Chondrocyte (in vitro differentiated cells): ENCODE data around the gene SIGLEC7. TPM values are rescaled to one million over a fixed set of nuclear protein-coding genes. Genes with fewer than 3 reads are reported as not detected.

Experiments used
- DNase-seq: peaks from one replicate; pipeline ENCODE4 v3.0.0; 2021; ENCODE audit warnings: mixed read lengths, low spot score
- H3K27ac Mint-ChIP-seq: one replicate; pipeline ENCODE4 v1.8.0; 2021; ENCODE audit warnings: mild to moderate bottlenecking, moderate library complexity, mixed read lengths; ENCODE audit not compliant: unreplicated experiment
- H3K27me3 Mint-ChIP-seq: 2 replicates; pipeline ENCODE4 v1.8.0; 2021; ENCODE audit warnings: low read depth, mixed read lengths
- H3K36me3 Mint-ChIP-seq: 2 replicates; pipeline ENCODE4 v1.8.0; 2021; ENCODE audit warnings: low read depth, mixed read lengths
- H3K4me1 Mint-ChIP-seq: 2 replicates; pipeline ENCODE4 v1.8.0; 2021; ENCODE audit warnings: low read depth, mild to moderate bottlenecking, mixed read lengths
- H3K4me3 Mint-ChIP-seq: one replicate; pipeline ENCODE4 v1.8.0; 2021; ENCODE audit warnings: mild to moderate bottlenecking, moderate library complexity, mixed read lengths; ENCODE audit not compliant: unreplicated experiment
- H3K9me3 Mint-ChIP-seq: 2 replicates; pipeline ENCODE4 v1.8.0; 2021; ENCODE audit warnings: low read depth, mixed read lengths
- total RNA-seq: library from RNA; stranded (reverse); gene quantifications from 3 replicates; pipeline ENCODE4 v1.2.1, GENCODE V29; 2021
- TF ChIP-seq, protein P1 (sequence below): fragments of 200-600 bp; sonication (generic); IDR thresholded peaks from 2 replicates; pipeline ENCODE4 v1.5.0; 2021; ENCODE audit warnings: antibody characterized with exemption, mild to moderate bottlenecking, moderate library complexity

Gene SIGLEC7
- total RNA-seq, 1 donor from 2014 or later: not detected

DNA sequence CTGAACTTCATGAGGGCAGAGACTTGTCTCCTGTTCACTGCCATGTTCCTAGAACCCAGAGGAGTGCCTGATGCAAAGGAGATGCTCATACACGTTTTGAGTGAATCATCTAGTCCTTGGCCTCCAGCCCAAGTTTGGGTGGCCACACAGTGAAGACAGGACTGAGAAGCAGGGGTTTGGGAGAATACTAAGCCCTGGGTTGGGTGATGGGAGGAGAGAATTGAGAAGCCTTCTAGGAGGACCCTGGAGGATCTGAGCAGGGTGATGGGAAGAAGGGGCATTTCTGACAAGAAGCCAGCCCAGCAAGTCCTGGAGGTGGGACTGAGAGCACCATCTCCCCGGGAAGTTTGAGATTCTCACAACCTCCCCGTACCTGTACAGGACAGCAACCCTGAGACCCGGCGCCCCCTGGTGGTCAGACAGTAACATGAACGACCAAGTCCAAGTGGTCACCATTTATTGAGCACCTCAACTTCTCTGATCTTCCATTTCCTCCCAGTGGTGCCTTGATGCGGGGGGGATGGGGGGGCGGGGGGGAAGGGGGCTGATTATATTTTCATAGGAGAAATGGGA lies 44.8 kb upstream of the SIGLEC7 start:
- H3K27ac Mint-ChIP-seq: no peak overlapping the region
- peaks cover 2% of the 10 kb centered on the region for H3K4me1 Mint-ChIP-seq
- no peaks in the 10 kb centered on the region for H3K27me3 Mint-ChIP-seq
- TF ChIP-seq, protein P1, sequence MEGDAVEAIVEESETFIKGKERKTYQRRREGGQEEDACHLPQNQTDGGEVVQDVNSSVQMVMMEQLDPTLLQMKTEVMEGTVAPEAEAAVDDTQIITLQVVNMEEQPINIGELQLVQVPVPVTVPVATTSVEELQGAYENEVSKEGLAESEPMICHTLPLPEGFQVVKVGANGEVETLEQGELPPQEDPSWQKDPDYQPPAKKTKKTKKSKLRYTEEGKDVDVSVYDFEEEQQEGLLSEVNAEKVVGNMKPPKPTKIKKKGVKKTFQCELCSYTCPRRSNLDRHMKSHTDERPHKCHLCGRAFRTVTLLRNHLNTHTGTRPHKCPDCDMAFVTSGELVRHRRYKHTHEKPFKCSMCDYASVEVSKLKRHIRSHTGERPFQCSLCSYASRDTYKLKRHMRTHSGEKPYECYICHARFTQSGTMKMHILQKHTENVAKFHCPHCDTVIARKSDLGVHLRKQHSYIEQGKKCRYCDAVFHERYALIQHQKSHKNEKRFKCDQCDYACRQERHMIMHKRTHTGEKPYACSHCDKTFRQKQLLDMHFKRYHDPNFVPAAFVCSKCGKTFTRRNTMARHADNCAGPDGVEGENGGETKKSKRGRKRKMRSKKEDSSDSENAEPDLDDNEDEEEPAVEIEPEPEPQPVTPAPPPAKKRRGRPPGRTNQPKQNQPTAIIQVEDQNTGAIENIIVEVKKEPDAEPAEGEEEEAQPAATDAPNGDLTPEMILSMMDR: peak; percentile 72
- H3K9me3 Mint-ChIP-seq: no peaks in the 10 kb centered on the region
- DNase-seq: peak; percentile 49
- no peak overlapping the region for H3K4me3 Mint-ChIP-seq
- H3K36me3 Mint-ChIP-seq: peaks cover 9% of the 10 kb centered on the region

GRCh38 chr19:51097796-51098195 lies 44.3 kb upstream of the SIGLEC7 start:
- peaks cover 2% of the 10 kb centered on the region for H3K4me1 Mint-ChIP-seq
- H3K9me3 Mint-ChIP-seq: no peaks in the 10 kb centered on the region
- TF ChIP-seq, protein P1: no peak
- no peaks in the 10 kb centered on the region for H3K27me3 Mint-ChIP-seq
- H3K36me3 Mint-ChIP-seq: peaks cover 13% of the 10 kb centered on the region
- no peak overlapping the region for H3K4me3 Mint-ChIP-seq
- DNase-seq: peak; percentile 84
- H3K27ac Mint-ChIP-seq: no peak overlapping the region

DNA sequence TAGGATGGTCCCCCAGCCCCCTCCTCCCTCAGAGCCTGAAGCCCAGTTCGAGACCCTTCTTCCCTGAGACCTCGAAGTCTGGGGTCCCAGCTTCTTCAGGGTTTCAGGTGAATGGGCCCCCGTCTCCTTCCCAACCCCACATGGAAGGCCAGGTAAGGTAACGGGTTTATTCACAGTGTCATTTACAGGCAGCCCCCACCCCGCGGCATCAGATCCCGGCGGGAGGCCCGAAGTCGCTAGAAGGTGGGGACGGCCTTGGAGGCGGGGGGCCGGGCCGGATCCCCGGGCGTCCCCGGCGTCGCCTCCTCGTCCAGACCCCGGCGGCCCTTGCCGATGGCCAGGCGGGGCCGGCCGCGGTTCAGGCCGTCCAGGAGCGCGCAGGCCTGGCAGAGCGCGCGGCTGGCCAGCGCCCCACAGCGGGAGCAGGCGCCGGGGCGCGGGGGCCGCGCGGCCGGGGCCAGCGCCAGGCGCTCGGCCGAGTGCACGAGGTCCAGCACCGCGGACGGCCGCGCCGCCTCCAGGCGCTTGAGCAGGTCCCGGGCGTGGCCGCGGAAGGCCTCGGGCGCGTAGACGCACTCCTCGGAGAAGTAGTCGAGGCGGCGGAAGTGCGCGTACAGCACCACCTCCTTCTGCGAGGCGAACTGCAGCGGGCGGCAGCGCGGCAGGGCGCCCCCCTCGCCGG lies 43.6 kb upstream of the SIGLEC7 start:
- H3K4me1 Mint-ChIP-seq: peaks cover 2% of the 10 kb centered on the region
- H3K9me3 Mint-ChIP-seq: no peaks in the 10 kb centered on the region
- H3K36me3 Mint-ChIP-seq: peaks cover 13% of the 10 kb centered on the region
- DNase-seq: peak; percentile 59
- no peak overlapping the region for H3K4me3 Mint-ChIP-seq
- H3K27ac Mint-ChIP-seq: no peak overlapping the region
- no peaks in the 10 kb centered on the region for H3K27me3 Mint-ChIP-seq
- TF ChIP-seq, protein P1: no peak

- H3K27ac Mint-ChIP-seq: no peak overlapping the region
- H3K4me1 Mint-ChIP-seq: peaks cover 2% of the 10 kb centered on the region
- peaks cover 13% of the 10 kb centered on the region for H3K36me3 Mint-ChIP-seq
- no peak for DNase-seq
- TF ChIP-seq, protein P1: no peak
- H3K9me3 Mint-ChIP-seq: no peaks in the 10 kb centered on the region
- H3K27me3 Mint-ChIP-seq: no peaks in the 10 kb centered on the region
- no peak overlapping the region for H3K4me3 Mint-ChIP-seq
Measured at GRCh38 chr19:51099047-51099382, 43.1 kb upstream of the SIGLEC7 start.

DNA sequence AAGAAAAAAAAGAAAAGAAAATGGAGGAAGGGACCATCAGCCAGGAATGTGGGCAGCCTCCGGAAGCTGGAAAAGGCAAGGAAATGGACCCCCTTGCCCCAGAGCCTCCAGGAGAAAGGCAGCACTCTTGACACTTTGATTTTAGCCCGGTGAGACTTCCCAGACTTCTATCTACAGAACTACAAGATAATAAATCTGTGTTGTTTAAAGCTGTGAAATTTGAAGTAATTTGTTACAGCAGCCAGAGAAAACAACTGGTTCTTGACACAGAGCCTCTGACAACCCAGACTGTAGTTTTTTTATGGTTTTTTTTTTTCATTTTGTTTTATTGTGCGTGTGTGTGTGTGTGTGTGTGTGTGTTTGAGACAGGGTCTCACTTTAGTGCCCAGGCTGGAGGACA lies 41.5 kb upstream of the SIGLEC7 start:
- H3K36me3 Mint-ChIP-seq: peaks cover 15% of the 10 kb centered on the region

More for the DNA sequence above, 41.5 kb upstream of the SIGLEC7 start:
- Mint-ChIP-seq H3K4me1 (no peaks in the 10 kb centered on the region), H3K4me3 (no peak overlapping the region), H3K27ac (no peak overlapping the region), H3K9me3 (no peaks in the 10 kb centered on the region), H3K27me3 (no peaks in the 10 kb centered on the region)
- no peak for DNase-seq
- TF ChIP-seq, protein P1: no peak
